Effector memory CD8-positive, alpha-beta T cell (primary cell): Measurements from ENCODE around the gene WDR3.
"Not testable (repeated sequence)": the region's sequence is repeated elsewhere in the genome, so short reads cannot be mapped to it uniquely, and the experiment has no call there.

ENCODE experiments used
- ATAC-seq: fragments of 150-1000 bp; cut with Tn5 transposase; replicated peaks from 2 replicates; pipeline ENCODE4 v1.10.0; 2021; ENCODE audit warnings: mild to moderate bottlenecking, moderate library complexity
- DNase-seq, 3 experiments: peaks; one replicate each; pipeline ENCODE4 v3.0.0; 2021
- H3K27ac Mint-ChIP-seq, 2 donors: one replicate each; pipeline ENCODE4 v1.8.0; 2022; ENCODE audit warnings: mild to moderate bottlenecking in 2 of 2, mixed read lengths in 2 of 2, moderate library complexity in 2 of 2
- H3K27me3 Mint-ChIP-seq, 2 donors: one replicate each; pipeline ENCODE4 v1.8.0; 2022; ENCODE audit warnings: mixed read lengths in 2 of 2
- H3K36me3 Mint-ChIP-seq: one replicate; pipeline ENCODE4 v1.8.0; 2022; ENCODE audit warnings: mild to moderate bottlenecking, moderate library complexity, mixed read lengths; ENCODE audit not compliant: insufficient read depth
- H3K4me1 Mint-ChIP-seq, 2 donors: one replicate each; pipeline ENCODE4 v1.8.0; 2022; ENCODE audit warnings: low read depth in 2 of 2, mixed read lengths in 2 of 2
- H3K4me3 Mint-ChIP-seq, 2 donors: one replicate each; pipeline ENCODE4 v1.8.0; 2022; ENCODE audit warnings: mild to moderate bottlenecking in 2 of 2, mixed read lengths in 2 of 2, moderate library complexity in 2 of 2
- H3K9me3 Mint-ChIP-seq, 2 donors: one replicate each; pipeline ENCODE4 v1.8.0; 2022; ENCODE audit warnings: mixed read lengths in 2 of 2

WDR3 gene

DNA sequence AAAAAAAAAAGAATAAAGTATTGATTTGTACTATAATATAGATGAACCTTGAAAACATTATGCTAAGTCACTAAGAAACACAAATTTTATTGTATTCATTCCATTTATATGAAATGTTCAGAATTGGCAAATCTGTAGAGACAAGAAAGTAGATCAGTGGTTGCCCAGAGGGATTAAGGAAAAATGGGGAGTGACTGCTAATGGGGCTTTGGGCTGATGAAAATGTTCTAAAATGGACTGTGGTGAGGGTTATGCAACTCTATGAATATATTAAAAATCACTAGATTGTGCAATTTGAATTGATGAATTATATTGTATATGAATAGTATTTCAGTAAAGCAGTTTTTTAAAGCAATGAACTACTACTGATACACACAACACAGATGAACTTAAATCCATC, 10.2 kb upstream of the WDR3 start:
- Mint-ChIP-seq H3K36me3 (peaks cover 31% of the 10 kb centered on the region), H3K27ac (no peak overlapping the region), H3K4me3 (no peak overlapping the region), H3K4me1 (peaks cover 0 to 19% of the 10 kb centered on the region in 2 donors), H3K27me3 (no peaks in the 10 kb centered on the region), H3K9me3 (no peaks in the 10 kb centered on the region)
- no peak for DNase-seq
- ATAC-seq: no peak

DNA sequence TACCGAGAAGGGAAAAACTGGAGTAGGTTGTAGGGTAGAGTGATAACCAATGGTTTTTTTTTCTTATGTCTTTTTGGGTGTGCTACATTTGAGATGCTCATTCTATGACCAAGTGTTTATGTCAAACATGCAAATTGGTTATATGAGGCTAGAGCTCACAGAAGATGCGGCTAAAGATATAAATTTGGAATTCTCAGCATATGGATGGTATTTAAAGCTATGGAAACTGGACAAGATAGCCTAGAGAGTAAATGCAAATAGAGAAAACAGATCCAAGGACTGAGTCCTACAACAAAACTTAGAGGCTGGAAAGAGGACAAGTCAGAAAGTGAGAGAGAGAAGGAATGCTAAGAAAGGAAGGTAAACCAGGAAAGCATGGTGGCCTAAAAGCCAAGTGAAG, 7.5 kb upstream of the WDR3 start:
- Mint-ChIP-seq H3K36me3 (peaks cover 21% of the 10 kb centered on the region), H3K27ac (no peak overlapping the region), H3K4me3 (no peak overlapping the region), H3K27me3 (no peaks in the 10 kb centered on the region), H3K4me1 (peaks cover 2 to 19% of the 10 kb centered on the region in 2 donors), H3K9me3 (no peaks in the 10 kb centered on the region)
- ATAC-seq (no peak), DNase-seq (no peak)

DNA sequence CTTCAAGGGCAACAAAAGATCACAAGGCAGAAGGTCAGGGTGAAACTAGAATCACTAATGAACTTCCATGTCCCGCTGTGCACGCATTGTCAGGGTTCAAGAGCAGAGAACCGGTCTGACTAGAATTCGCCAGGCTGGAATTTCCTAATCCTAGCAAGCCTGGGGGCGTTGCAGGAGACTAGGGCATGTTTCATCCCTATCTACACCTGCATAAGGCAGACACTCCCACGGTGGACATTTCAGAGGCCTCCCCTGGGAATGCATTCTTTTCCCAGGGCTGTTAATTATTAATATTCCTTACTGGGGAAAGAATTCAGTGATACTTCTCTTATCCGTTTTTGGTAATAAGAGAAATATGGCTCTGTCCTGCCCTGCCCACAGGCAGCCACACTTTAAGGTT, 6.8 kb upstream of the WDR3 start:
- H3K36me3 Mint-ChIP-seq: peaks cover 16% of the 10 kb centered on the region

DNA sequence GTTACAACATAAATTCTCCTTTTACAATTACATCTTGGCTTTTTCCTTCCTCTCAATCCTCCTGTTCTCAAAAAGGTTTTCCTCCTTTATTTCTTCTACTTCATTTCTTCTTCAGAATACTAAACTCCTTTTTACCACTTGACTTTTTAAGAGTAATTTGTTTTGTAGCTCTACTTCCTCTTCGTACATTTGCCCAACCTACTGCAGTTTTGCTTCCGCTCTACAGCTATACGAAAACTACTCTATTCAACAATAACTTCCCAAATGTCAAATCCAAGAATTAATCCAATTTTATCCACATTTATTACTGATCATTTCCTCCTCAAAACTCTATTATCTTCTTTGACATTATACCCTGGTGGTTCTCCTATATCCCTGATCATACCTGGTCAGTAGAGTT, 3.6 kb upstream of the WDR3 start:
- Mint-ChIP-seq H3K9me3 (no peaks in the 10 kb centered on the region), H3K4me1 (peaks cover 25 to 48% of the 10 kb centered on the region in 2 donors), H3K27me3 (no peaks in the 10 kb centered on the region), H3K4me3 (no peak overlapping the region), H3K27ac (peak overlapping the region in 1 of 2 donors; percentile 1), H3K36me3 (peaks cover 19% of the 10 kb centered on the region)
- ATAC-seq (no peak), DNase-seq (no peak)

More for the DNA sequence above, 6.8 kb upstream of the WDR3 start:
- not testable (repeated sequence) for DNase-seq, ATAC-seq, H3K9me3 Mint-ChIP-seq, H3K27me3 Mint-ChIP-seq, H3K27ac Mint-ChIP-seq, H3K4me3 Mint-ChIP-seq
- peaks cover 3 to 19% of the 10 kb centered on the region in 2 donors for H3K4me1 Mint-ChIP-seq

DNA sequence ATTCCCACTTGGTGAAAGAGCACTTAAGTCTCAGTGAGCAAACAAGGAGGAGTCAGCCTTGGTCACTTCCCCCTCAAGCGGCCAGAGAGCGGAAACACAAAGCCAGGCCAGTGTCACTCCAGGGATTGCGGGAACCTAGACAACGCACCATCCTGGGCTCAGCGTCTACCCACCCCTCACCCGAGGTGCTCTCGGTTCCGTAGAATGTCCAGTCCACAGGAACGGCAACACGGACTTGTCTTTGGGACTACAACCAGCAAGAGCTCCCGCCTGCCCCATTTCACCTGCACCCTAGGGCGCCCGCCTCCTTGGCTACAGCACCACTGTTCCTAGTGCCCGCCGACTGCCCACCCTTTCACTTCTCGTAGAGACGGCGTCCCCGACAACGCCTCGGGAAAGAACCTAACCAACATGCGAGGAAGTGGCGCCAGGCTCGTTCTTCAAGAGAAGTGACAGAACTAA, 627 bp upstream of the WDR3 start:
- H3K4me1 Mint-ChIP-seq: peaks cover 29 to 59% of the 10 kb centered on the region in 2 donors
- H3K27ac Mint-ChIP-seq: peak overlapping the region; percentile 95 to 98
- H3K27me3 Mint-ChIP-seq: no peaks in the 10 kb centered on the region
- peak; percentile 62 to 64 (median 64) for DNase-seq
- peak overlapping the region; percentile 91 for H3K4me3 Mint-ChIP-seq
- H3K9me3 Mint-ChIP-seq: no peaks in the 10 kb centered on the region
- peaks cover 26% of the 10 kb centered on the region for H3K36me3 Mint-ChIP-seq
- ATAC-seq: peak; percentile 54

DNA sequence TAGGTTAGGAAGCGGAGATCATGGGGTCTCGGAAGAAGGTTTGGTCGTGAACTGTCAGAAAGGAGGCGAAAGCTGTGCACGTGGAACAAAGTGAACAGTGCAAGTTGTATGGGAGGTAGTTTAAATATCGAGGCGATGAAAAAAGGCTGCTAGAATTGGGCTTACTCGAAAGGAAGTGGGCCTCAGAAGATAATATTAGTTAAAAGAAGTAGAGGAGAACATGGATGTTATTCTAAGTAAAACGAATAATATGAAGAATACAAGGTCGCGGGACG, 571 bp downstream of the WDR3 start:
- peaks cover 32% of the 10 kb centered on the region for H3K36me3 Mint-ChIP-seq
- DNase-seq (no peak), ATAC-seq (peak; percentile 0)
- H3K27ac Mint-ChIP-seq: peak overlapping the region; percentile 95 to 98
- H3K4me3 Mint-ChIP-seq: peak overlapping the region; percentile 91
- H3K27me3 Mint-ChIP-seq: no peaks in the 10 kb centered on the region
- no peaks in the 10 kb centered on the region for H3K9me3 Mint-ChIP-seq
- peaks cover 29 to 55% of the 10 kb centered on the region in 2 donors for H3K4me1 Mint-ChIP-seq

DNA sequence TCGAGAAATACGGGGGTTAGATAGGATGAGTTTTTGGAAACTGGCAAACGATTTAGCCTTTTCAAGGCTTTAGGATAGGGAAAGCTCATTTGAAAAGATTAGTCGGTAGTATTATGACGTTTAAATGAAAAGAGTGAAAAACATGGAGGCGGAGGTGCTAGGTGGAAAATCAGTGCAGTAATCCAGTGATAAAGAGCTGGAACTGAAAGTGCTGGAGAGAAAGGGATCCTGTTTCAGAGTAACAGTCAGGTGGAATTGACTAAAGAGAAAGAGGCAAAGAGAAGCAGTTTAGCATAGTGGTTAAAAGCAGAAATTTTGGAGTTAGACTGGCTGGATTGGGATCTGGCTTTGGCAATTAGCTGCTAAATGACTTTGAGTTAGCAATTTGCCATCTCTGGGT, 945 bp downstream of the WDR3 start:
- DNase-seq (no peak), ATAC-seq (no peak)
- Mint-ChIP-seq H3K27me3 (no peaks in the 10 kb centered on the region), H3K4me3 (peak overlapping the region; percentile 91), H3K4me1 (peaks cover 29 to 55% of the 10 kb centered on the region in 2 donors), H3K27ac (peak overlapping the region; percentile 95 to 98), H3K9me3 (no peaks in the 10 kb centered on the region), H3K36me3 (peaks cover 32% of the 10 kb centered on the region)

DNA sequence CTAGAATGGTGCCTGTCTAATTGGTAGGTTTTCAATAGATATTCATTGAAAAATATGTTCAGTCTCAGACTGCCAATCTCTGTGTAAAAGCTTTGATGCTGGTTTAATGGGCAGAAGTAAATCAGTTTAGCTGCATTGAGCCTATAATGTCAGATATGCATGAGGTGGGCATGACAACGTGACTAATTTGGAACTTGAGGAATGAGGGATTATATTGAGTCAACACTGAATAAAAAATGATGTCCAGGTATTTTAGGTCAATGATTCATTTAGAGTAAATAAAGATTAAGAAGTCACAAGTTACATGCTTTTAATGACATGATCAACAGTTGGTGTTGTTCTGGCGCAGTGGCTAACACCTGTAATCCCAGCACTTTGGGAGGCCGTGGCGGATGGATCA, 3.0 kb downstream of the WDR3 start:
- Mint-ChIP-seq H3K9me3 (no peaks in the 10 kb centered on the region), H3K27me3 (no peaks in the 10 kb centered on the region), H3K36me3 (peaks cover 41% of the 10 kb centered on the region), H3K27ac (no peak overlapping the region), H3K4me1 (peaks cover 26 to 44% of the 10 kb centered on the region in 2 donors), H3K4me3 (no peak overlapping the region)
- no peak for ATAC-seq
- no peak for DNase-seq

DNA sequence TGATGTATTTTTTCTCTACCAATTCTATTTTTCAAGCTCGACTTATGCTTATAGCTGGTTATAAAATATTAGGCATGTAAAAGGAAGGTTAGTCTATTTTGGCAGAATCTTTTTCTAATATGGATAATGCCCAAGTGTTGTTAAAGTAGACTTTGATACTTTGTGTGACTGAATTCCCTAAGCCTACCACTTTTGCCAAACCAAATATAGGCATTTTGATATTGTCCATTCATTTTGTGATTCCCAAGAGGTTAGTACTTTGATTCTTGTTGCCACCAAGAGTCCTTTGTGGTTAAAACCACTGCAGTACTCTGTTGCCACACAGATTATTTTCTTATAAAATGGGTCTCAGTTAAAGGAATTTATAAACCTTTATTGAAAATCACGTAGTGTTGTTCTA, 4.2 kb downstream of the WDR3 start:
- H3K9me3 Mint-ChIP-seq: no peaks in the 10 kb centered on the region
- H3K4me3 Mint-ChIP-seq: no peak overlapping the region
- DNase-seq (no peak), ATAC-seq (no peak)
- no peak overlapping the region for H3K27ac Mint-ChIP-seq
- H3K36me3 Mint-ChIP-seq: peaks cover 48% of the 10 kb centered on the region
- H3K27me3 Mint-ChIP-seq: no peaks in the 10 kb centered on the region
- H3K4me1 Mint-ChIP-seq: peaks cover 20 to 37% of the 10 kb centered on the region in 2 donors

DNA sequence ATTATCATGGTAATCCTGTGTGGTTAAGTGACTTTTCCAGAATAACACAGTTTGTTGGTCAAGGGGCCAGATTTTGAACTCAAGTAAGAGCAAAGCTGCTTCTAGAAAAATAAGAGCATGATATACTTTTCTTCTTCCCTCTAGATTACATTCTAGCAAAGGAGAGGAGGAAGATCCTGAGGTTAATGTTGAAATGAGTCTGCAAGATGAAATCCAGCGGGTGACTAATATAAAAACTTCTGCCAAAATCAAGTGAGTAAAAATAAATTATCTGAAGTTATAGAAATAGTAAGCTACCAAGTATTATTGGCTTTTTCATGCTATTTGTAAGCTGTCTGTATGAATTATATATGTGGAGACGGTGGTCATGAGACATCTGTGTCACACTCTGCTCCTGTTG, 12.8 kb downstream of the WDR3 start:
- H3K4me3 Mint-ChIP-seq: no peak overlapping the region
- H3K36me3 Mint-ChIP-seq: peaks cover 72% of the 10 kb centered on the region
- DNase-seq: no peak
- no peaks in the 10 kb centered on the region for H3K9me3 Mint-ChIP-seq
- ATAC-seq: no peak
- no peaks in the 10 kb centered on the region for H3K27me3 Mint-ChIP-seq
- H3K27ac Mint-ChIP-seq: no peak overlapping the region
- no peaks in the 10 kb centered on the region for H3K4me1 Mint-ChIP-seq

DNA sequence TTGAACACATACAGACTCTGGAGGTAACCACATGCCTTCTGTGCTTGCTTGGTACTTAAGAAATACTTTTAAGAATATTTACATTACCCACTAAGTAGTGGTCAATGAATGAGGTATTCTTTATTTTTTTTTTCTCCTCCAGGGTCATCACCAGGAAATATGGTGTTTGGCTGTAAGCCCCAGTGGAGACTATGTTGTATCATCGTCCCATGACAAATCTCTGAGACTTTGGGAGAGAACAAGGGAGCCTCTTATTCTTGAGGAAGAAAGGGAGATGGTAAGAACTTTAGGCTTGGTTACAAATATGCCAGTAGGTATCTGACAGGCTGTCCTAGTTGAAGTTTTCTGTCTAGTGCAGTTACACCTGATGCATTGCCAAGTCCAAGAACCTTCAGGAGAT, 22.8 kb downstream of the WDR3 start:
- DNase-seq (no peak), ATAC-seq (no peak)
- H3K27ac Mint-ChIP-seq: no peak overlapping the region
- H3K9me3 Mint-ChIP-seq: no peaks in the 10 kb centered on the region
- H3K4me1 Mint-ChIP-seq: no peaks in the 10 kb centered on the region
- peaks cover 81% of the 10 kb centered on the region for H3K36me3 Mint-ChIP-seq
- H3K4me3 Mint-ChIP-seq: no peak overlapping the region
- no peaks in the 10 kb centered on the region for H3K27me3 Mint-ChIP-seq

DNA sequence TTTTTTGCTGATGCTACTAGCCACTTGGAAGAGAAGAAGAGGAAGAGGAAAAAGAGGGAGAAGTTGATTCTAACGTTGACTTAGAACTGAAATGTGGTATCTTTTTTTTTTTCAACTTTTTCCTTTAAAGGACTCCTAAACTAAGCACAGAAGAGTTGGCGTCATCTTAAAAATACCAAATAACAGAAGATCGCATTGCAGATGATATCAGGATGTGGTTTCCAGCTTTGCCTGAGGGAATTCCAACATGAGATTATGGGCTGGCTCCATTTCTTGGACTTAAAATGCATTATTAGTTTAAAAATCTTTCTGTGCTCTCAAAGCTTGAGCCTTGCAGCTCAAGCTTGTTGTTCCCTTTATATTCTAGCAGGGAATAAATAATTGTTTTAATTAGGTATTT, 29.8 kb downstream of the WDR3 start:
- Mint-ChIP-seq H3K4me1 (no peaks in the 10 kb centered on the region), H3K9me3 (no peaks in the 10 kb centered on the region), H3K4me3 (no peak overlapping the region), H3K27ac (no peak overlapping the region), H3K36me3 (peaks cover 47% of the 10 kb centered on the region), H3K27me3 (no peaks in the 10 kb centered on the region)
- ATAC-seq: no peak
- no peak for DNase-seq

DNA sequence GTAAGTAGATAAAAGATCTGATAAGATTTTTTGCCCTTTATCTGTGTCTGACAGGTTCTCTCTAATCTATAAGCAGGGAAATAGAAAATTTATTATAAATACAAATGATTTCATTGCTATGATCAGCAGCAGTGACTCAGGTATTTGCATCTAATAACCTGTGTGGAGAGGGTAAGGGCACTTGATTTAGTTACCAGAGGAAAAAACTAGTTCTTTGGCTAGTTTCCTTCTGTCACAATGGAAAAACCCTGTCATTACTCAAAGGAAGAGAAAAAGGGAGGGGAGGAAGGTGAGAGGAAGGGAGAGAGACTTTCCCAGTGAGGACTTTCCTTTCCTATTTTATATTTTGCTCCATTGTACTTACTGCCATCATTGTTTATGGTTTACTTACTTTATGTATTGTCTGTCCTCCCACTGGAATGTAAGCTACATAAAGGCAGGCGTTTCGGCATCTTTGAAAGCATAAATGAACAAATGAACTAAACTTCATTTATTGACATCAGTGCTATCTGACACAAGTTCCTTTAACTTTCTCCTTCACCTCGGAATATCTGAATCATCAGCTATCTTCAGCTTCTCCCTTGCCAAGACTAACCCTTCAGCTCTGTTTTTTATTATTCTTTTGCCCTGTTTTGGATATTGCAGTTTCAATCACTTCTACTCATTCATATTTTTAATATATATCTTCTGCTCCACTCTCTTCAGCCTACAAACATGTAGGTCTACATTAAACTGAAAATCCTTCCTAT, 34.9 kb downstream of the WDR3 start:
- Mint-ChIP-seq H3K4me1 (no peaks in the 10 kb centered on the region), H3K9me3 (no peaks in the 10 kb centered on the region), H3K36me3 (peaks cover 13% of the 10 kb centered on the region), H3K4me3 (no peak overlapping the region), H3K27me3 (no peaks in the 10 kb centered on the region), H3K27ac (peak overlapping the region; percentile 6 to 20)
- no peak for DNase-seq
- ATAC-seq: no peak

DNA sequence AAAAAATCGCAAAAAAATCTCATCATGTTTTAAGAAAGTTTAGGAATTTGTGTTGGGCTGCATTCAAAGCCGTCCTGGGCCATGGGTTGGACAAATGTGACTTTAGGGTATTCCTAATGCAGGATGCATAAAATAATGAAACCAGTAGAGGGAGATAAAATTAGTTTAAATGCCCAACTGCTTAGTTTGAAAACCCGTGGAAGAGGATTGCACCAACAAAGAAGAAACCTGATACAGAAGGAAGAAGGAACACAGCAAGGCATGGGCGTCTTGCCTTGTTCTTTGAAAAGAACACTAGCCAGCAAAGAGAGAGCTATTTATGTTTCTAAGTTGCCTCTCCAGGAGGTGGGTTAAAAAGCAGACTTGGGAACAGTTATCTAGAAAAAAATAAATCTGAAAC, 37.9 kb downstream of the WDR3 start:
- Mint-ChIP-seq H3K4me1 (no peaks in the 10 kb centered on the region), H3K9me3 (no peaks in the 10 kb centered on the region)

More for the DNA sequence above, 37.9 kb downstream of the WDR3 start:
- ATAC-seq: no peak
- Mint-ChIP-seq H3K27ac (no peak overlapping the region), H3K27me3 (peaks cover 5 to 16% of the 10 kb centered on the region in 2 donors), H3K36me3 (no peaks in the 10 kb centered on the region), H3K4me3 (no peak overlapping the region)
- no peak for DNase-seq
